Bronchial epithelial cell (primary cell): ENCODE data around the gene FIZ1. TPM values are rescaled to one million over a fixed set of nuclear protein-coding genes. Genes with fewer than 3 reads are reported as not detected.

Experiments used
- DNase-seq: peaks from one replicate; pipeline ENCODE4 v3.0.0-alpha.2; 2010; ENCODE audit warnings: low read depth
- FAIRE-seq: peaks from 2 replicates; lab custom pipeline; 2011; peaks lifted over from hg19 to GRCh38; lab: Jason Lieb, UNC
- H3K27me3 ChIP-seq: 2 replicates; pipeline ENCODE4 v1.5.1; 2011; ENCODE audit warnings: low read length; ENCODE audit not compliant: control insufficient read depth, insufficient read depth
- H3K36me3 ChIP-seq: 2 replicates; pipeline ENCODE4 v1.5.1; 2011; ENCODE audit warnings: low read length; ENCODE audit not compliant: control insufficient read depth, insufficient read depth
- H3K4me3 ChIP-seq: 2 replicates; pipeline ENCODE4 v1.5.1; 2011; ENCODE audit warnings: mild to moderate bottlenecking, low read depth, low read length, control low read depth
- CTCF ChIP-seq: IDR thresholded peaks from 2 replicates; pipeline ENCODE4 v1.5.1; 2011; ENCODE audit warnings: mild to moderate bottlenecking, moderate library complexity, low read length, control low read depth, inconsistent platforms; ENCODE audit not compliant: insufficient read depth, severe bottlenecking
- total RNA-seq: library from RNA; depleted of rRNA; stranded (reverse); fragments of >200 nt; gene quantifications from 2 replicates; pipeline ENCODE4 v1.2.1, GENCODE V29; 2014

Gene FIZ1
- total RNA-seq, 1 donor from 2014 or later = 2.1 TPM

GRCh38 chr19:55546011-55546410, 53.3 kb downstream of the FIZ1 start:
- H3K4me3 ChIP-seq = no peak overlapping the region
- no peaks in the 10 kb centered on the region for H3K36me3 ChIP-seq
- TF ChIP-seq CTCF = no peak
- FAIRE-seq (no peak), DNase-seq (no peak)
- H3K27me3 ChIP-seq = no peaks in the 10 kb centered on the region

- TF ChIP-seq CTCF = no peak
- Histone ChIP-seq H3K36me3 (no peaks in the 10 kb centered on the region), H3K27me3 (no peaks in the 10 kb centered on the region), H3K4me3 (no peak within 1 kb of the TSS)
- FAIRE-seq (no peak), DNase-seq (no peak)
Measured at GRCh38 chr19:55545443-55545842, 53.9 kb downstream of the FIZ1 start, which contains the start of gene SBK3. SBK3 (minus strand) TSS chr19:55545543; CDS start chr19:55545543, 0 bp downstream.

DNA sequence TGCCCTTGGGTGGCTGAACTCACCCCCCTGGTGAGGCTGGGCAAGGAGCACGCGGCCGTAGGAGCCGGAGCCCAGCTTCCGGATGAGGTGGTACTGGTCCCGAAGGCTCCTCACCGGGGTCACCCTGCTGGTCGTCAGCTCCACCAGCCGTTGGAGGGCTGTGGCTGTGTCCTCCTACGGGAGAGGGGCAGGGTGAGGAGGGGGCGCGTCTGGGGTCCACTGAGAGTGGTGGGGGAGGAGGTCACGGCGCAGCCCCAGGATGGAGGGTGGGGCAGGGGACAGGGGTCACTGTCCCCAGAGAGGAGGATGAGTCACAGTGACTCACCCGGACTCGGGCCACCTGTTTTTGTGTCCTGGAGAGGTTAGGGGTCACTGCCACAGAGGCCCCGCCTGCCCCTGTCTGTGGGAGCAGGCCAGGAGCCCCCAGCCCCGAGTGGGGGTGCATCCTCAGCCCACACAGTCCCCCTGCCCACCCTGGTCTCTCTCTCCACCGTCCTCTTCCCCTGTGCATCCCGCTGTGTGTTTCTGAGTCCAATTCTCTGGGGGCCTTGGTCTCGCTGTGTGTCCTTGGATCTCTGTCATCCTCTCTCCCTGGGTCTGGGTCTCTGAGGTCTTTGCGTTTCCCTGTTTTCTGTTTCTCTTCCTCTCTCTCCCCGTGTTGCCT, 54.4 kb downstream of the FIZ1 start:
- no peak for TF ChIP-seq CTCF
- H3K27me3 ChIP-seq = no peaks in the 10 kb centered on the region
- DNase-seq = no peak
- no peak for FAIRE-seq
- no peak overlapping the region for H3K4me3 ChIP-seq
- no peaks in the 10 kb centered on the region for H3K36me3 ChIP-seq

GRCh38 chr19:55544014-55544413, 55.3 kb downstream of the FIZ1 start:
- no peak for FAIRE-seq
- Histone ChIP-seq H3K27me3 (no peaks in the 10 kb centered on the region), H3K4me3 (no peak overlapping the region), H3K36me3 (no peaks in the 10 kb centered on the region)
- no peak for DNase-seq
- no peak for TF ChIP-seq CTCF

GRCh38 chr19:55543567-55543966, 55.8 kb downstream of the FIZ1 start:
- Histone ChIP-seq H3K4me3 (no peak overlapping the region), H3K27me3 (no peaks in the 10 kb centered on the region), H3K36me3 (no peaks in the 10 kb centered on the region)
- no peak for TF ChIP-seq CTCF
- DNase-seq (no peak), FAIRE-seq (no peak)
